HepG2 (cell line): ENCODE measurements around the gene ST6GALNAC6. TPM values are rescaled to one million over a fixed set of nuclear protein-coding genes. Genes with fewer than 3 reads are reported as not detected.
A peak's percentile ranks its signal among the peaks of the same experiment; 100 is the strongest.

ENCODE experiments used
- BRCA1 ChIP-seq: sonication (generic); formaldehyde crosslinking; IDR thresholded peaks from 2 replicates; pipeline ENCODE4 v1.4.0; 2020; ENCODE audit warnings: missing genetic modification reagents
- FOXM1 ChIP-seq: sonication (generic); formaldehyde crosslinking; IDR thresholded peaks from 2 replicates; pipeline ENCODE4 v1.5.0; 2020; ENCODE audit warnings: missing genetic modification reagents
- HNRNPL ChIP-seq: fragments of 200-400 bp; formaldehyde crosslinking; IDR thresholded peaks from 2 replicates; pipeline ENCODE4 v1.6.1; 2017; ENCODE audit warnings: mild to moderate bottlenecking, low read depth, low read length
- JARID2 ChIP-seq: sonication (generic); formaldehyde crosslinking; IDR thresholded peaks from 2 replicates; pipeline ENCODE4 v1.8.1; 2023; ENCODE audit warnings: missing genetic modification reagents, inconsistent platforms; ENCODE audit not compliant: insufficient replicate concordance
- KDM6A ChIP-seq: IDR thresholded peaks from 2 replicates; pipeline ENCODE4 v1.6.1; 2016; ENCODE audit warnings: low read depth
- RAD51 ChIP-seq: fragments of 450-650 bp; IDR thresholded peaks from 2 replicates; pipeline ENCODE4 v1.6.1; 2016; ENCODE audit warnings: borderline replicate concordance
- SAP130 ChIP-seq: IDR thresholded peaks from 2 replicates; pipeline ENCODE4 v1.6.1; 2016; ENCODE audit warnings: low read depth
- TBL1XR1 ChIP-seq: fragments of 150-350 bp; IDR thresholded peaks from 2 replicates; pipeline ENCODE4 v1.6.1; 2014; ENCODE audit warnings: borderline replicate concordance, low read length; ENCODE audit not compliant: partially characterized antibody
- YY1 ChIP-seq: IDR thresholded peaks from 2 replicates; pipeline ENCODE4 v1.6.1; 2011; ENCODE audit warnings: low read length, low read depth, moderate library complexity, mild to moderate bottlenecking; ENCODE audit not compliant: insufficient read depth, insufficient replicate concordance
- ZC3H4 ChIP-seq: sonication (generic); formaldehyde crosslinking; IDR thresholded peaks from 2 replicates; pipeline ENCODE4 v1.4.0; 2020; ENCODE audit warnings: missing genetic modification reagents, borderline replicate concordance
- ZNF136 ChIP-seq: sonication (generic); formaldehyde crosslinking; IDR thresholded peaks from 2 replicates; pipeline ENCODE4 v1.8.1; 2022; ENCODE audit warnings: low read depth, mild to moderate bottlenecking, moderate library complexity, missing genetic modification reagents
- ZNF264 ChIP-seq: sonication (generic); formaldehyde crosslinking; IDR thresholded peaks from 2 replicates; pipeline ENCODE4 v1.4.0; 2020; ENCODE audit warnings: missing genetic modification reagents
- ZNF329 ChIP-seq: sonication (generic); formaldehyde crosslinking; IDR thresholded peaks from 2 replicates; pipeline ENCODE4 v1.9.0; 2021; ENCODE audit warnings: low read depth, mild to moderate bottlenecking, missing genetic modification reagents
- ZNF607 ChIP-seq: sonication (generic); formaldehyde crosslinking; IDR thresholded peaks from 2 replicates; pipeline ENCODE4 v1.5.1; 2020; ENCODE audit warnings: missing genetic modification reagents, mild to moderate bottlenecking, borderline replicate concordance
- ZNF614 ChIP-seq: IDR thresholded peaks from 2 replicates; pipeline ENCODE4 v1.6.1; 2018; ENCODE audit warnings: missing biosample characterization, missing genetic modification reagents, inconsistent platforms, borderline replicate concordance
- polyA plus RNA-seq, 8 experiments: library from polyadenylated mRNA; depleted of rRNA in 3 of 8; stranded (reverse) in 7 of 8; unstranded in 1 of 8; fragments of >200 nt; fragmentation: Illumina TruSeq in 4 of 8; extraction: Trizol in 4 of 8; gene quantifications; 2 replicates each; pipeline versions ENCODE4 v1.2.1 to v1.2.3, GENCODE V29; 2011 to 2016; ENCODE audit warnings: low read depth in 4 of 8, missing spikeins in 1 of 8, mixed read lengths in 1 of 8; ENCODE audit not compliant: insufficient read depth in 1 of 8
- total RNA-seq, 5 experiments: library from RNA; depleted of rRNA; stranded (reverse); fragments of >200 nt; fragmentation: Illumina TruSeq; extraction: Trizol; gene quantifications; 2 replicates each; pipeline ENCODE4 v1.2.3, GENCODE V29; 2016; ENCODE audit warnings: low read depth in 1 of 5
- TF ChIP-seq, protein P1 (sequence below): sonication (generic); formaldehyde crosslinking; IDR thresholded peaks from 2 replicates; pipeline ENCODE4 v1.4.0; 2020; ENCODE audit warnings: mild to moderate bottlenecking, missing genetic modification reagents
- TF ChIP-seq, protein P2 (sequence below): sonication (generic); formaldehyde crosslinking; IDR thresholded peaks from 2 replicates; pipeline ENCODE4 v1.4.0; 2020; ENCODE audit warnings: missing genetic modification reagents, borderline replicate concordance
- TF ChIP-seq, protein P3 (sequence below): sonication (generic); formaldehyde crosslinking; IDR thresholded peaks from 2 replicates; pipeline ENCODE4 v1.5.1; 2020; ENCODE audit warnings: missing genetic modification reagents, mild to moderate bottlenecking, borderline replicate concordance
- TF ChIP-seq, protein P4 (sequence below): sonication (generic); formaldehyde crosslinking; IDR thresholded peaks from 2 replicates; pipeline ENCODE4 v1.4.0; 2020; ENCODE audit warnings: mild to moderate bottlenecking, missing genetic modification reagents
- TF ChIP-seq, protein P5 (sequence below): sonication (generic); formaldehyde crosslinking; IDR thresholded peaks from 2 replicates; pipeline ENCODE4 v1.8.1; 2023; ENCODE audit warnings: mild to moderate bottlenecking, missing genetic modification reagents
- TF ChIP-seq, protein P6 (sequence below): IDR thresholded peaks from 2 replicates; pipeline ENCODE4 v1.6.1; 2016; ENCODE audit warnings: low read depth, borderline replicate concordance
- TF ChIP-seq, protein P7 (sequence below): sonication (generic); formaldehyde crosslinking; conservative IDR thresholded peaks from 2 replicates; pipeline ENCODE4 v1.4.0; 2020; ENCODE audit warnings: missing genetic modification reagents

The ST6GALNAC6 gene
- total and polyA plus RNA-seq, 2 of the 13 experiments (the other 11 are each of a cell fraction or from before 2014, with no cell fraction given): 18.5 to 65.4 TPM

DNA sequence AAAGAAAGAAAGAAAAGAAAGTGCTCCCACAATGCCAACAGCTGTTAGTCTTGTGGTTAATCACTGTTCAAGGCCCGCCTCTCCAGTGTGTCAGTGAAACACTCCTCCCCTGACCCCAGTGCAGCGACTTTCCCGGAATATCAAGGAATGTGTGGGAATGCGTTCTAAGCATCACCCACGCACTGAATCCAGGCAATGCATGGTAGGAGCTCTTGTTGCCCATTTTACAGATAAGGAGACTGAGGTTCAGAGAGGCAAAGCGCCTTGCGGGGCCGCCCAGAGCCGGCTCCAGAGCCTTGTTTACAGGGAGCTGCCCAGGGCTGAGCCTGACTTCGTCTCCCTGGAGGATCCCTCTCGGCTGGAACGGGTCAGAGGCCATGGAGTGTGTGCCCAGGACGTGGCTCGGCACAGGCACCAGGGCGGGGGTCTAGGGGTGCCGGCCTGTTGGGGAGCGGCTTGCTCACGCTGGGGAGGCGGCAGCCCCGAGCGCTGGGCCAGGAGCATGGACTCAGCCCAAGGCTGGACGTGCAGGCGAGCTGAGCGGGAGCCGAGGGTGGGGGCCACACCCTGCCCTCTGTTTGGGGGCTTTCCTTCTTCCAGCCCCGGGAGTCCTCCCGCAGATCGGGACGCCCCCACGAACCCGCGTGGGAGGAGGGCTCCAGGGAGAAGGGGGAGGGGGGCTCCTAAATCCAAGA lies 823 bp downstream of the ST6GALNAC6 start (continued):
- TF ChIP-seq SAP130 (CRISPR knock-in tag): peak; percentile 71
- TF ChIP-seq ZC3H4 (CRISPR knock-in tag): no peak
- TF ChIP-seq, protein P1, sequence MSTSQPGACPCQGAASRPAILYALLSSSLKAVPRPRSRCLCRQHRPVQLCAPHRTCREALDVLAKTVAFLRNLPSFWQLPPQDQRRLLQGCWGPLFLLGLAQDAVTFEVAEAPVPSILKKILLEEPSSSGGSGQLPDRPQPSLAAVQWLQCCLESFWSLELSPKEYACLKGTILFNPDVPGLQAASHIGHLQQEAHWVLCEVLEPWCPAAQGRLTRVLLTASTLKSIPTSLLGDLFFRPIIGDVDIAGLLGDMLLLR (CRISPR knock-in tag): no peak
- TF ChIP-seq KDM6A (CRISPR knock-in tag): no peak
- TF ChIP-seq, protein P2, sequence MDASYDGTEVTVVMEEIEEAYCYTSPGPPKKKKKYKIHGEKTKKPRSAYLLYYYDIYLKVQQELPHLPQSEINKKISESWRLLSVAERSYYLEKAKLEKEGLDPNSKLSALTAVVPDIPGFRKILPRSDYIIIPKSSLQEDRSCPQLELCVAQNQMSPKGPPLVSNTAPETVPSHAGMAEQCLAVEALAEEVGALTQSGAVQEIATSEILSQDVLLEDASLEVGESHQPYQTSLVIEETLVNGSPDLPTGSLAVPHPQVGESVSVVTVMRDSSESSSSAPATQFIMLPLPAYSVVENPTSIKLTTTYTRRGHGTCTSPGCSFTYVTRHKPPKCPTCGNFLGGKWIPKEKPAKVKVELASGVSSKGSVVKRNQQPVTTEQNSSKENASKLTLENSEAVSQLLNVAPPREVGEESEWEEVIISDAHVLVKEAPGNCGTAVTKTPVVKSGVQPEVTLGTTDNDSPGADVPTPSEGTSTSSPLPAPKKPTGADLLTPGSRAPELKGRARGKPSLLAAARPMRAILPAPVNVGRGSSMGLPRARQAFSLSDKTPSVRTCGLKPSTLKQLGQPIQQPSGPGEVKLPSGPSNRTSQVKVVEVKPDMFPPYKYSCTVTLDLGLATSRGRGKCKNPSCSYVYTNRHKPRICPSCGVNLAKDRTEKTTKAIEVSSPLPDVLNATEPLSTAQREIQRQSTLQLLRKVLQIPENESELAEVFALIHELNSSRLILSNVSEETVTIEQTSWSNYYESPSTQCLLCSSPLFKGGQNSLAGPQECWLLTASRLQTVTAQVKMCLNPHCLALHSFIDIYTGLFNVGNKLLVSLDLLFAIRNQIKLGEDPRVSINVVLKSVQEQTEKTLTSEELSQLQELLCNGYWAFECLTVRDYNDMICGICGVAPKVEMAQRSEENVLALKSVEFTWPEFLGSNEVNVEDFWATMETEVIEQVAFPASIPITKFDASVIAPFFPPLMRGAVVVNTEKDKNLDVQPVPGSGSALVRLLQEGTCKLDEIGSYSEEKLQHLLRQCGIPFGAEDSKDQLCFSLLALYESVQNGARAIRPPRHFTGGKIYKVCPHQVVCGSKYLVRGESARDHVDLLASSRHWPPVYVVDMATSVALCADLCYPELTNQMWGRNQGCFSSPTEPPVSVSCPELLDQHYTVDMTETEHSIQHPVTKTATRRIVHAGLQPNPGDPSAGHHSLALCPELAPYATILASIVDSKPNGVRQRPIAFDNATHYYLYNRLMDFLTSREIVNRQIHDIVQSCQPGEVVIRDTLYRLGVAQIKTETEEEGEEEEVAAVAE (CRISPR knock-in tag): 0 out of 2 replicates have a peak, but pooled peaks have one; percentile 23
- TF ChIP-seq ZNF614: no peak
- TF ChIP-seq ZNF264 (CRISPR knock-in tag): no peak
- TF ChIP-seq, protein P3, sequence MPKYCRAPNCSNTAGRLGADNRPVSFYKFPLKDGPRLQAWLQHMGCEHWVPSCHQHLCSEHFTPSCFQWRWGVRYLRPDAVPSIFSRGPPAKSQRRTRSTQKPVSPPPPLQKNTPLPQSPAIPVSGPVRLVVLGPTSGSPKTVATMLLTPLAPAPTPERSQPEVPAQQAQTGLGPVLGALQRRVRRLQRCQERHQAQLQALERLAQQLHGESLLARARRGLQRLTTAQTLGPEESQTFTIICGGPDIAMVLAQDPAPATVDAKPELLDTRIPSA (CRISPR knock-in tag): no peak
- TF ChIP-seq HNRNPL: peak; percentile 40; the same call in 1 of the 2 replicates
- no peak for TF ChIP-seq ZNF136 (CRISPR knock-in tag)
- TF ChIP-seq ZNF607 (CRISPR knock-in tag): no peak
- TF ChIP-seq, protein P4, sequence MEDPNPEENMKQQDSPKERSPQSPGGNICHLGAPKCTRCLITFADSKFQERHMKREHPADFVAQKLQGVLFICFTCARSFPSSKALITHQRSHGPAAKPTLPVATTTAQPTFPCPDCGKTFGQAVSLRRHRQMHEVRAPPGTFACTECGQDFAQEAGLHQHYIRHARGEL (CRISPR knock-in tag): no peak
- TF ChIP-seq, protein P5, sequence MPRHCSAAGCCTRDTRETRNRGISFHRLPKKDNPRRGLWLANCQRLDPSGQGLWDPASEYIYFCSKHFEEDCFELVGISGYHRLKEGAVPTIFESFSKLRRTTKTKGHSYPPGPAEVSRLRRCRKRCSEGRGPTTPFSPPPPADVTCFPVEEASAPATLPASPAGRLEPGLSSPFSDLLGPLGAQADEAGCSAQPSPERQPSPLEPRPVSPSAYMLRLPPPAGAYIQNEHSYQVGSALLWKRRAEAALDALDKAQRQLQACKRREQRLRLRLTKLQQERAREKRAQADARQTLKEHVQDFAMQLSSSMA (CRISPR knock-in tag): no peak
- no peak for TF ChIP-seq TBL1XR1
- TF ChIP-seq, protein P6, sequence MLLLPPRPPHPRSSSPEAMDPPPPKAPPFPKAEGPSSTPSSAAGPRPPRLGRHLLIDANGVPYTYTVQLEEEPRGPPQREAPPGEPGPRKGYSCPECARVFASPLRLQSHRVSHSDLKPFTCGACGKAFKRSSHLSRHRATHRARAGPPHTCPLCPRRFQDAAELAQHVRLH: no peak
- no peak for TF ChIP-seq FOXM1 (CRISPR knock-in tag)
- TF ChIP-seq, protein P7, sequence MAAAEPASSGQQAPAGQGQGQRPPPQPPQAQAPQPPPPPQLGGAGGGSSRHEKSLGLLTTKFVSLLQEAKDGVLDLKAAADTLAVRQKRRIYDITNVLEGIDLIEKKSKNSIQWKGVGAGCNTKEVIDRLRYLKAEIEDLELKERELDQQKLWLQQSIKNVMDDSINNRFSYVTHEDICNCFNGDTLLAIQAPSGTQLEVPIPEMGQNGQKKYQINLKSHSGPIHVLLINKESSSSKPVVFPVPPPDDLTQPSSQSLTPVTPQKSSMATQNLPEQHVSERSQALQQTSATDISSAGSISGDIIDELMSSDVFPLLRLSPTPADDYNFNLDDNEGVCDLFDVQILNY: no peak
- TF ChIP-seq BRCA1 (CRISPR knock-in tag): no peak
- no peak for TF ChIP-seq JARID2
- TF ChIP-seq YY1: no peak
- TF ChIP-seq RAD51: no peak
- no peak for TF ChIP-seq ZNF329
